Measurements from ENCODE around the gene CADPS2.

- TF ChIP-seq CTCF (conservative IDR thresholded peaks at IDR 0.05 in 1 of 2, IDR thresholded peaks at IDR 0.05 in 1 of 2; ENCODE audit: extremely low read depth in 1 of 2, insufficient read depth in 1 of 2, low read depth in 1 of 2, low read length in 2 of 2) (no peak), EZH2 (IDR thresholded peaks at IDR 0.05; ENCODE audit: borderline replicate concordance, low read length) (no peak)
Measured at GRCh38 chr7:122738947-122739346, 147.3 kb downstream of the CADPS2 start.
